Sigmoid colon (tissue), 4 donors: ENCODE data around the gene SPATA3.

Experiments
- CTCF ChIP-seq, 4 experiments: fragments of 450-650 bp in 3 of 4; fragments of 200-600 bp in 1 of 4; IDR thresholded peaks; one replicate each; pipeline ENCODE4 v1.5.1; 2016 to 2019; ENCODE audit warnings: antibody characterized with exemption in 4 of 4, mild to moderate bottlenecking in 3 of 4, moderate library complexity in 2 of 4
- EP300 ChIP-seq, 4 donors: sonication (generic); formaldehyde crosslinking; IDR thresholded peaks; one replicate each; pipeline ENCODE4 v1.6.1; 2017; ENCODE audit warnings: antibody characterized with exemption in 4 of 4
- POLR2A ChIP-seq, 2 donors: fragments of 450-650 bp; IDR thresholded peaks; one replicate each; pipeline ENCODE4 v1.6.1; 2016; ENCODE audit warnings: antibody characterized with exemption in 2 of 2, mild to moderate bottlenecking in 2 of 2, moderate library complexity in 2 of 2
- POLR2AphosphoS5 ChIP-seq, 4 donors: sonication (generic); formaldehyde crosslinking; IDR thresholded peaks; one replicate each; pipeline ENCODE4 v1.6.1; 2017; ENCODE audit warnings: antibody characterized with exemption in 4 of 4

- TF ChIP-seq POLR2A (IDR thresholded peaks at IDR 0.05) (no peak), CTCF (IDR thresholded peaks at IDR 0.05) (no peak), EP300 (IDR thresholded peaks at IDR 0.05) (no peak), POLR2AphosphoS5 (IDR thresholded peaks at IDR 0.05) (no peak)
These were observed 19.2 kb upstream of the SPATA3 start for GRCh38 chr2:230976671-230977171.
